GDM1 (cell line): ENCODE data around the gene ACSF2.

Source experiments
- DNase-seq: peaks from one replicate; lab custom pipeline; 2025; lab: John Stamatoyannopoulos, UW

The ACSF2 gene

DNA sequence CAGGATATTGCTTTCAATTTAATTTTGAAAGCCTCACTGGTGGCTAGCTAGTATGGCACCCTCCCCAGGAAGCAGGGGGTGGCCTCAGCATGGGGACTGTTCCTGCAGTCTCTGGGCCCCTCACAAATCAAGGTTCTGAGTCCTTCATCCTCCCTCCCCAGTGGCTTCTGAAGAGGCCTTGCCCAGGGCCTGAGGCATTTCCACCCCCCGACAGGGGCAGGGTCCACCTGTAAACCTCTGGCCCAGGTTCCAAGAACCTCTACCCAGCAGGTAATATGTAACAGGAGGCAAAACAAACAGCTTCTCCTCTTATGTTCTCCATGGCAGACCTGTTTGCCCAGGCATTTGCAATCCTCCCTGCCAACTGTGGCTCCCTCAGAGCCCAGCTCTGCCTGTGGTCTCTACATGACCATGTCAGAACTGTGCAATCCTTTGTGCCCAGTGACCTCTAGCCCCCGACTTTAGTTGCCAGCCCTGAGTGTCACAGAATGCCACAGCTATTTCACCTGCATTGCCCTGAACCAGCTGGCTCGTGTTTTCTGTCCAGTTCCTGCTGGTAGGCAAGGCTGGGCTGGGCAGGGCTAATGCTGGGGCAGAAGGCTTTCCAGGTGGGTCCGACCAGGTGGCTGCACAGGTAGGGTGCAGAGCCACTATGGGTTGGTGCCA is 14.3 kb downstream of the ACSF2 start:
- no peak for DNase-seq

GRCh38 chr17:50440838-50441829 is 15.1 kb downstream of the ACSF2 start:
- no peak for DNase-seq

- no peak for DNase-seq
Measured at GRCh38 chr17:50443505-50443974, 17.5 kb downstream of the ACSF2 start.

GRCh38 chr17:50444841-50445715 is 19.1 kb downstream of the ACSF2 start:
- no peak for DNase-seq

DNA sequence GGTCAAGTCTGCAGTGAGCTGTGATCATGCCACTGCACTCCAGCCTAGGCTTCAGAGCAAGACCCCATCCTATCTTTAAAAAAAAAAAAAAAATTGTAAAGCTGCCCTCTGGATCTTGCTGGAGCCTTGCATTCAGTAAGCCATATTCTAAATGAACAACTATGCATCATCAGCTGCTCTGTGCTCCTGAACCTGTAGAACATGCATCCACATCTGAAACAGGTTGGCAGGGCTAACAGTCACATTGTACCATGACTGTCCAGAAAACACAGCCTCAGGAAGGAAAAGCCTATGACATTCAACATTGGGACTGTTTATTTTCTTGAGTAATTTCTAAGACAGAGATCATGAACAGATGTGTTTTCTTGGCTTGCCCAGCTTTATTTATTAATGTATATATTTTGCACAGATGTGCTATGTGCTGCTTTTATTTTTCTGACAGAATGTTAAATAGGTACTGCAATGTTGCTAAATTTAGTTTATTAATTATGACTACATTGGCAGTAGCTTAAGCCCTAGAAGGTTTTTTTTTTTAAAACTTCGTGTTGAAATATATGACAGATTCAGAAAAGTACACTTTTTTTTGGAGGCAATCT is 19.8 kb downstream of the ACSF2 start:
- DNase-seq: no peak

DNA sequence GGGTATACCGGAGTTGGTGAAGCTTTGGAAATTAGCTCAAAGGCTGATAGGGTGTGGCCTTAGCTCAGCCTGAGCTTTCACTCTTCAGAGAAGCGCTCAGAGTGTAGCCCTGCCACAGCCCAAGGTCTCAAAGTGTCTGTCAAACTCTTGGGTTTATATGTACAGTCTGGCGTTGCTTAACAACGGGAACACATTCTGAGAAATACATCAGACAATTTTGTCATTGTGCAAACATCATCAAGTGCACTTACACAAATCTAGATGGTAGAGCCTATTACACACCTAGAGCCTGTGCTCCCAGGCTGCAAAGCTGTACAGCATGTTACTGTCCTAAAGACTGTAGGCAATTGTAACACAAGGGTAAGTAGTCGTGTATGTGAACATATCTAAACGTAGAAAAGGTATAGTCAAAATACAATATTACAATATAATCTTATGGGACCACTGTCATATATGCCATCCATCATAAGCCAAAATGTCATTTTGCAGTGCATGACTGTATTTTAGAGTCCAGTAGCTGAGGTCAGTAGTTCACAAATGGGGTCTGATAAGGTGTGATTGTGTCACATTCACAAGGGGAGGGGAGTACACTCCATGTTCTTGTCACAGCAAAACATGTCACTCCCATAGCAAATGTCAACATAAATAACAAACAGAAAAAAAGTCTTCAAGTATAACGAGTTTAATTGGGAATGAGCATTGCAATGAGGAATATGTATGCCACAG is 22.0 kb downstream of the ACSF2 start:
- no peak for DNase-seq

DNA sequence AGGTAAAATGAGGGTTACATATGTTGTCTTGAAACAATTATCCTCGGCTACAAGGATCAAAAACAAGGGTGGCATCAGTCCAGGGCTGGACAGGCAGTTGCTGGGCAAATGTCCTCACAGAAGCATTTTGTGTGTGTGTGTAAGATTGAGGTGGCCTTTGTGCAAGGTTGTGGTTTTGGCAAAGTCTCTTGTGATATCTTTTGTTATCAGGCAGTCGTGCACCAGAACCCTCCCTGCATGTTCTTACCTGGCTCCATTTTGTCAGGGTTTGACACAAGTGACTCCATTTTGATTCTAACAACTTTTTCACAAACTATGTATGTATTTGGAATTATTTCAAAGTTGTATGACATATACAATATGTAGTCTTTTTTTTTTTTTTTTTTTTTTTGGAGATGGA is 22.6 kb downstream of the ACSF2 start:
- DNase-seq: no peak

DNA sequence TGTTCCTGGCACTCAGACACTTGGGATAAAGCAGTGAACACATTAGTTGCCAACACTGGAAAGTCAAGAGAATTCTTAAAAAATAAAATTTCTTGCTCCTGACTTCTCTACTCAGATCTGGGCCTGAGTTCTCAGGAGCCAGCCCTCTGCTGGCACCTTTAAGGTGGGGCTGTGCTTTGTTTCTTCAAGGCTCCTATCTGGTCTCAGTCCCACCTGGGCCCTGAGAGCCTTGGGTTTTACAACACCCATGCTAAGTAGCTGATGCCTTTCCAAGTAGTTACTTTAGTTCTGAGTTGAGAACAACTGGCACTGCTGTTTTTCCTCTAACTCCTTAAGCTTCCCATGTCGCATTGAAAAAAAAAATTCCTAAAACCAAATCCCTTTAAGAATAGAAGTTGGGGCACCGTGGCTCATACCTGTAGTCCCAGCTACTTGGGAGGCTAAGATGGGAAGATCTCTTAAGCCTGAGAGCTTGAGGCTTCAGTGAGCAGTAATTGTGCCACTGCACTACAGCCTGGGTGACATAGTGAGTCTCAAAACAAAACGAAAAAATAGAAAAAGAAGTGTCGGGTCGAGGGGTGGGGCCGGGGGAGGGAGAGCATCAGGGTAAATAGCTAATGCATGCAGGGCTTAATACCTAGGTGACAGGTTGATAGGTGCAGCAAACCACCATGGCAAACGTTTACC is 26.1 kb downstream of the ACSF2 start:
- no peak for DNase-seq

DNA sequence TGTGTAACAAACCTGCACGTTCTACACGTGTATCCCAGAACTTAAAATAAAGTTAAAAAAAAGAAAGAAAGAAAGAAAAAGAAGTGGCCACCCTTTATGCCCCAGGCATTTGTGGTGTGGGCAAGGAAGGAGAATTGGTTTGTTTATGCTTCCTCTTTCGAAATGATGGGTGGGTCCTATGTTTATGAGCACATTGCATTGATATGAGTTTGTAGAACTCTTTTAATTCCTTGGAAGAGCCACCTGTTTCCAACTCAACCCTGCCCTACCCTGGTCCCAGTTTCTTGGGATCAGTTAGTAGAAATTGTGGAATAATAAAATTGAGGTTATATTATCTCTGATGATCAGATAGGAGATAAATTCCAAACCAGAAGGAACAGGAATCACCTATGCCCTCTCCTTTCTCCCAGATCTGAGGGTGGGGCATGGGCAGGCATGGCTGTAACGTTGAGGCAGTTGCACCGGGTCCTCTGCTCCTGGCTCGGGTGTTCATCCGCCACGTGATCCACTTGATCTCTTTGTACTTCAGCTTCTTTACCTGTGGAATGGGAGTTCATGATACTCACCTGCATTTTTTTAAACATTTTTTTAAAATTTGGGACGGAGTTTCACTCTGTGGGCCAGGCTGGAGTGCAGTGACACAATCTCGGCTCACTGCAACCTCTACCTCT is 26.7 kb downstream of the ACSF2 start:
- DNase-seq: no peak

DNA sequence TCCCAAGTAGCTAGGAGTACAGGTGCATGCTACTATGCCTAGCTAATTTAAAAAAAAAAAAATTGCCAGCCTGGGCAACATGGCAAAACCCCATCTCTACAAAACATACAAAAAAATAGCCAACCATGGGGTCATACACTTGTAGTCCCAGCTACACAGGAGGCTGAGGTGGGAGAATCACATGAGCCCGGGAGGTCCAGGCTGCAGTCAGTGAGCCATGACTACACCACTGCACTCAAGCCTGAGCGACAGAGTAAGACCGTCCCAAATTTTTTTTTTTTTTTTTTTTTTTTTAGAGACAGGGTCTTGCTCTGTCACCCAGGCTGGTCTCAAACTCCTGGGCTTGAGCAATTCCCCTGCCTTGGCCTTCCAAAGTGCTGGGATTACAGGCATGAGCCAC is 27.9 kb downstream of the ACSF2 start:
- DNase-seq: no peak

GRCh38 chr17:50457621-50458020 is 31.6 kb downstream of the ACSF2 start:
- DNase-seq: no peak

GRCh38 chr17:50458270-50458669 is 32.3 kb downstream of the ACSF2 start:
- DNase-seq: no peak

- no peak for DNase-seq
Measured at GRCh38 chr17:50458701-50459676, 33.0 kb downstream of the ACSF2 start.

- no peak for DNase-seq
Measured at GRCh38 chr17:50459756-50460155, 33.7 kb downstream of the ACSF2 start.

DNA sequence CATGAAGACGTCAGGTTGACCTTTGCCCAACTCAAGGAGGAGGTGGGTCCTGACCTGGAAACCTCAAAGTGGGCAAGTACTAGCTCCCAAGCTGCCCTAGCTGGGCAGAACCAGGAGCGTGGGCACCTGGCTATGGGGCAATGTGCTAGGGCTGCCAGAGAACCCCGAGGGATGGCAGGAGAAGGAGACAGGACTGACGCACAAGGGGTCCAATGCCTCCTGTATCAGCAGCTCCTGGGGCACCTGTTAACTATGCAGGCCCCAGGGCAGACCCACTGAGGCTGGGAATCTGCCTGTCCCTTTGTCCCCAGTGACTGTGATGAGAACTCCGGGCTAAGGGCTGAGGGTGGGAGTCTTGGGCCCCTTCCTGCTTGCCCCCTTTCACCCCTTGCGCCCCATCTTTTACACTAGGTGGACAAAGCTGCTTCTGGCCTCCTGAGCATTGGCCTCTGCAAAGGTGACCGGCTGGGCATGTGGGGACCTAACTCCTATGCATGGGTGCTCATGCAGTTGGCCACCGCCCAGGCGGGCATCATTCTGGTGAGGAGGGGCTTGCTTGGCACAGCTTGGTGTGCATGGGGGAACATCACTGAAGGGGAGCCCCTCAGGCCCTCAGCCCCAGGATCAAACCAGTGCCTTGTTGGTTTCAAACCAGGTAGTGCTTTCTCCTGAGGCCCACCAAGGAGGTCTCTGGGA is 35.0 kb downstream of the ACSF2 start:
- DNase-seq: no peak

GRCh38 chr17:50461550-50462132 is 35.6 kb downstream of the ACSF2 start:
- DNase-seq: no peak

DNA sequence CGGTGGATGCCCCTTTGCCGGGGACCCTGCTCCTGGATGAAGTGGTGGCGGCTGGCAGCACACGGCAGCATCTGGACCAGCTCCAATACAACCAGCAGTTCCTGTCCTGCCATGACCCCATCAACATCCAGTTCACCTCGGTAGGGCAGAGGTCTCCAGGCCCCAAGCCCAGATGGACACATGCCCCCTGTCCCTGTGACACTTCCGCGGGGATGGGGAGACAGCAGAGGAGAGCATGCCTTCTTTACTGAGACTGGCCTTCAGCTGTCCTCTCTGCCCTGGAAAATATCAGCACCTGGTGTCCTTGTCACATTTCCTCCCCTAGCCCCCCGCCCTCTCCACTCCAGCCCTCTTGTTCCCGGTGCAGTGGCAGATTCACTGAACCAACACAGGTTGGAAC is 36.4 kb downstream of the ACSF2 start:
- DNase-seq: no peak

DNA sequence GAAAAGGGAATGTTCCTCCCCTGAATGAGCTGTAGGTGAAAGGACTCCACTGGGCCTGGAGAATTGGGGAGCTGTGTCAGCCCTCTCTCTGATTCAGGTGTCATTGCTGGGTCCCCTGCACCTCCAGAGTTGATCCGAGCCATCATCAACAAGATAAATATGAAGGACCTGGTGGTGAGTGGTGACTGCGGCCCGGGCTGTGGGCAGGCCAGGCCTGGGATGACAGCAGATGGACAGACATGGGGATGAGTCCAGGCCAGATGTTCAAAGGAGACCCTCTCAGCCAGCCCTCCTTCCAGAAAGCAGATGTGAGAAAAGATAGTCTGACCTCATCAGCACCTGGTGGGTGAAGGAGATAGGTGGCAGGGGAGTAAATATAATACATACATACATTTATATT is 38.1 kb downstream of the ACSF2 start:
- DNase-seq: no peak
